Gastrocnemius medialis (tissue), 4 donors: ENCODE measurements around the gene CHST2.

Source experiments
- POLR2A ChIP-seq, 2 donors: fragments of 450-650 bp; IDR thresholded peaks; one replicate each; pipeline ENCODE4 v1.6.1; 2017; ENCODE audit warnings: antibody characterized with exemption in 2 of 2, mild to moderate bottlenecking in 2 of 2, moderate library complexity in 2 of 2
- TF ChIP-seq, protein P1 (sequence below), 5 experiments: fragments of 450-650 bp in 3 of 5; fragments of 200-600 bp in 2 of 5; sonication (generic) in 2 of 5; IDR thresholded peaks in 4 of 5; conservative IDR thresholded peaks in 1 of 5; 1 replicate in 4 of 5; 2 replicates in 1 of 5; pipeline ENCODE4 v1.5.1; 2016 to 2019; ENCODE audit warnings: antibody characterized with exemption in 5 of 5, mild to moderate bottlenecking in 3 of 5, moderate library complexity in 3 of 5

DNA sequence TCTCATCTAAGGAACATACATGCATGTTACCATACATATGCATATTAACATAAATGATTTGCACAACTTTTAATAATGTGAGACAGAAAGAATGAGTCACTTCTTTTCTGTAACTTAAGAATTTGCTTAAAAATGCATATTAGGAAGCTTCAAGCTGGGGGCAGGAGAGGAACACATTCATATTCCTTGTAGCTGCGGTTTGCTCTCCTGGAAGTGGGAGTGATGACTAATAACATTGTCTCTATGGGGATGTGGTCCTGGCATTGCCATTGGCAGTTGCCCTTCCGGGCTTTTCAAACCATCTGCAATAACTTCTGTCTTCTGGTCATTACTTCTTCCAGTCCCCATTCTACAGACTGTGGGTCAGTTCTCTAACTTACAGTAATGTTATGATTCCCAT, 15.6 kb downstream of the CHST2 start:
- TF ChIP-seq, protein P1, sequence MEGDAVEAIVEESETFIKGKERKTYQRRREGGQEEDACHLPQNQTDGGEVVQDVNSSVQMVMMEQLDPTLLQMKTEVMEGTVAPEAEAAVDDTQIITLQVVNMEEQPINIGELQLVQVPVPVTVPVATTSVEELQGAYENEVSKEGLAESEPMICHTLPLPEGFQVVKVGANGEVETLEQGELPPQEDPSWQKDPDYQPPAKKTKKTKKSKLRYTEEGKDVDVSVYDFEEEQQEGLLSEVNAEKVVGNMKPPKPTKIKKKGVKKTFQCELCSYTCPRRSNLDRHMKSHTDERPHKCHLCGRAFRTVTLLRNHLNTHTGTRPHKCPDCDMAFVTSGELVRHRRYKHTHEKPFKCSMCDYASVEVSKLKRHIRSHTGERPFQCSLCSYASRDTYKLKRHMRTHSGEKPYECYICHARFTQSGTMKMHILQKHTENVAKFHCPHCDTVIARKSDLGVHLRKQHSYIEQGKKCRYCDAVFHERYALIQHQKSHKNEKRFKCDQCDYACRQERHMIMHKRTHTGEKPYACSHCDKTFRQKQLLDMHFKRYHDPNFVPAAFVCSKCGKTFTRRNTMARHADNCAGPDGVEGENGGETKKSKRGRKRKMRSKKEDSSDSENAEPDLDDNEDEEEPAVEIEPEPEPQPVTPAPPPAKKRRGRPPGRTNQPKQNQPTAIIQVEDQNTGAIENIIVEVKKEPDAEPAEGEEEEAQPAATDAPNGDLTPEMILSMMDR (IDR thresholded peaks at IDR 0.05 in 4 of 5, conservative IDR thresholded peaks at IDR 0.05 in 1 of 5) = no peak
- no peak for TF ChIP-seq POLR2A (IDR thresholded peaks at IDR 0.05)
